Measurements from ENCODE around the gene FERMT1.

DNA sequence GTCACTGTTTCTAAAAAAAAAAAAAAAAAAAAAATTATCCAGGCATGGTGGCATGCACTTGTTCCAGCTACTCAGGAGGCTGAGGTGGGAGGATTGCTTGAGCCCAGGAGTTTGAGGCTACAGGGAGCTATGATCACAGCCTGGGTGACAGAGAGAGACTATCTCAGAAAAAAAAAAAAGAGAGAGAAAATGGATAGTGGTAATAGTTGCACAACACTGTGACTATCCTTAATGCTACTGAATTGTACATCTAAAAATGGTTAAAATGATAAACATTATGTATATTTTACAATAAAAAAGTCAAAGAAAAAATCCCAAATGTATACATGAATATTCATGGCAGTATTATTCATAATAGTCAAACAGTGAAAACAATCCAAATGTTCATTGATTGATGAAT lies 23.0 kb downstream of the FERMT1 start:
- TF ChIP-seq, protein P1, sequence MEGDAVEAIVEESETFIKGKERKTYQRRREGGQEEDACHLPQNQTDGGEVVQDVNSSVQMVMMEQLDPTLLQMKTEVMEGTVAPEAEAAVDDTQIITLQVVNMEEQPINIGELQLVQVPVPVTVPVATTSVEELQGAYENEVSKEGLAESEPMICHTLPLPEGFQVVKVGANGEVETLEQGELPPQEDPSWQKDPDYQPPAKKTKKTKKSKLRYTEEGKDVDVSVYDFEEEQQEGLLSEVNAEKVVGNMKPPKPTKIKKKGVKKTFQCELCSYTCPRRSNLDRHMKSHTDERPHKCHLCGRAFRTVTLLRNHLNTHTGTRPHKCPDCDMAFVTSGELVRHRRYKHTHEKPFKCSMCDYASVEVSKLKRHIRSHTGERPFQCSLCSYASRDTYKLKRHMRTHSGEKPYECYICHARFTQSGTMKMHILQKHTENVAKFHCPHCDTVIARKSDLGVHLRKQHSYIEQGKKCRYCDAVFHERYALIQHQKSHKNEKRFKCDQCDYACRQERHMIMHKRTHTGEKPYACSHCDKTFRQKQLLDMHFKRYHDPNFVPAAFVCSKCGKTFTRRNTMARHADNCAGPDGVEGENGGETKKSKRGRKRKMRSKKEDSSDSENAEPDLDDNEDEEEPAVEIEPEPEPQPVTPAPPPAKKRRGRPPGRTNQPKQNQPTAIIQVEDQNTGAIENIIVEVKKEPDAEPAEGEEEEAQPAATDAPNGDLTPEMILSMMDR (IDR thresholded peaks at IDR 0.05), result no peak
- no peak for TF ChIP-seq POLR2AphosphoS5 (IDR thresholded peaks at IDR 0.05; ENCODE audit: low read depth, low read length)
